ENCODE measurements around the gene CNPPD1.
"Not testable (repeated sequence)": the region's sequence is repeated elsewhere in the genome, so short reads cannot be mapped to it uniquely, and the experiment has no call there.

CNPPD1 gene

DNA sequence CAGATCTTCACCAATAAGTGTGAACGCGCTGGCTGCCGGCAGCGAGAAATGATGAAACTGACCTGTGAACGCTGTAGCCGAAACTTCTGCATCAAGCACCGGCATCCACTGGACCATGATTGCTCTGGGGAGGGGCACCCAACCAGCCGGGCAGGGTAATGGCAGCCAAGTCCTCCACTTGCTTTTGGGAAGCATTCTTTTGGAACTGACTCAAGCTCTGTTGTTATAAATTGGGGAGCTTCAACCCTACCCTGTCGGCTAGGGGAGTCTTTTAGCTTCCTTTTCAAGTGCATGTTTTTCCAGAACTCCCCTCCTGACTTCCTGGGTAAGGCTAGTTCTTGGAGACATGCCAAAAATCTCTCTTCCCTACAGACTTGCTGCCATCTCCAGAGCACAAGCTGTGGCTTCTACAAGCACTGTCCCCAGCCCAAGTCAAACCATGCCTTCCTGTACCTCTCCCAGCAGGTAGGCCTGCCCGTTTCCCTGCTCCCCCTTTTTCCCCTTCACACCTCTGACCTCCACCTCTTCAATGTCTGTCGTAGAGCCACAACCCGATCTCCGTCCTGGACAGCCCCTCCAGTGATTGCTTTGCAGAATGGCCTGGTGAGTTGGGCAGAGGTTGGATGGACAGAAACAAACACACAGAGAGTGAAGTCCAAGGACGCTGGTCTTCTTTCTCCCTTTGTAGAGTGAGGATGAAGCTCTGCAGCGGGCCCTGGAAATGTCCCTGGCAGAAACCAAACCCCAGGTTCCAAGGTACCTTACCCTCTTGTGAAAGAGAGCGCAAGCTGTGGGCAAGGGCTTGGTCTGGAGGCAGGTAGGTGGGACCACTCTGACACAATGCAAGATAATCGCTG, 31.4 kb upstream of the CNPPD1 start:
- DNase-seq (ENCODE audit: low read depth in 2 of 2), result no peak

DNA sequence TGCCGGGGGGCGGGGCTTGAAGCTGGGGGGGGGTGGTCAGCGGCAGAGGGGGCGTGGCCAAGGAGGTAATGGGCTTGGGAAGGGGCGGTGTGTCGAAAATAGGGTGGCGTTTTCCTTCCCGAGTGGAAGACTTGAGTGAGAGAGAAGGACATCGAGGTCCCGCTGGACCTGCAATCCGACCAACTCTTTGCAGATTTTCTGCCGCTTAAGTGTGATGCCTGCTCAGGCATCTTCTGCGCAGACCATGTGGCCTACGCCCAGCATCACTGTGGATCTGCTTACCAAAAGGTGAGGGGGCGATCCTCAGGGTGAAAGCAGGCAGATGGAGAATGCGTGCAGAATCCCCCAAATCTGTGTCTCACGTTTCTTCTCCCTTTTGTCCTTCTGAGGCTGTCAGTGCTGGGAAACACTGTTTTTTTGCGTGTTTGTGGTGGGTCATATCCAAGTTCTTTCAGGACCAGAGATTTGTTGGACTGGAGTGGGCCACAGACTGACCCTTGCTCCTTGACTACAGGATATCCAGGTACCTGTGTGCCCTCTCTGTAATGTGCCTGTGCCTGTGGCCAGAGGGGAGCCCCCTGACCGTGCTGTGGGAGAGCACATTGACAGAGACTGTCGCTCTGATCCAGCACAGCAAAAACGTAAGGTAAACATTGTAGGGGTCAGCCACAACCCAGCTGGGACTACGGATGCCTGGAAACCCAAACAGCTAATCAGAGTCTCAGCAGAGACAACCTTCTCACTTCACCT, 30.6 kb upstream of the CNPPD1 start:
- DNase-seq (ENCODE audit: low read depth in 2 of 2), result no peak

DNA sequence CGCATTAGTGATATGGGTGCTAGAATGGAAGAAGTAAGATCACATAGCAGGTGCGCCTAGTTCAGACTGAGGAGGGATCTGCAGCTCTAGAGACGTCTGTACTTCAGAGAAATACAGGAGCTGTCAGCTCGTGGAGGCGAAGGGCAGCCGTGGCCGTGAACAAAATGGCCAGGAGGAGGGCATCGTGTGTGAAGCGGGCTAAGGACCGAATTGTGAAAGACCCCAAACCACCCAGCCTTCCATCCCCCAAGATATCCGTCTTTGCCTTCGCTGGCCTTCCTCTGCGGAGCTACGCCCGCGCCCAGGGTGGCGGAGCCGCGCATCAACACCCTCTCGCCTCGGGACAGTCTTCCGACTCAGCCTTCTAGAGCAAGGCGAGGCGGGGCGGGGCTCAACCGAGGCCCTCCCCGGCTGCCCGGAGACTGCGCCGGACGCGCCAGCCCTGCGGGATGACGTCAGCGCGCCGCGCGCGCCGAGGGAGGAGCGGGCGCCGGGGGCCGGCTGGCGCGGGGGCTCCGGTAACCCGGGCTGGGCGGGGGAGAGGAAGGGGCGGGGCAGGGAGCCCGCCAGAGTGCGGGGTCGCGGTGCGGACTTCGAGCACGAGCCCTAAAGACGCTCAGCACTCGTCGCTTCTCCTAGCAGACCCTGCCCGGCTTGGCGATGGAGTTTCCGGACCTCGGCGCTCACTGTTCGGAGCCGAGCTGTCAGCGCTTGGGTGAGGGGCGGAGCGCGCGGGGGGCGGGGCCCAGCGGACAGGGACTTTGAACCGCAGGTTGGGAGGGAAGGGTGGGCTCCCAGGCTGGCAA, 29.8 kb upstream of the CNPPD1 start, which contains the start of gene ZFAND2B:
Gene ZFAND2B, plus strand, starts transcription at position 455 of the 806 bp plus-strand sequence. Its CDS starts 206 bp downstream, at position 661.
- peak; percentile 86 to 88 for DNase-seq (ENCODE audit: low read depth in 2 of 2)

DNA sequence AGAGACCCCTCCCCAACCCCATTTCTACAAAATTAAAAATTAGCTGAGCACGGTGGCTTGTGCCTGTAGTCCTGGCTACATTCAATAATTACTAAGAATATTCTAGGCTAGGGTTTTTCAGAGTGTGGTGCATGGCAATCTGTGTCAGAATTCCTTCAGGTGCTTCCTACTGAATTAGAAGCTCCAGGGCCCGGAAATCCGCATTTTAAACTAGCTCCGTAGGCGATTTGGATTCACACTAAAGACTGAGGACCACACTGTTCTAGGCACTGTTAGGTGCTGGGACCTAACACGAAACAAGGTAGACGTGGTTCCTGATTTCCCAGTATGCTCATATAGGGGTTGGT, 29.2 kb upstream of the CNPPD1 start:
- no peak for DNase-seq (ENCODE audit: low read depth in 2 of 2)

DNA sequence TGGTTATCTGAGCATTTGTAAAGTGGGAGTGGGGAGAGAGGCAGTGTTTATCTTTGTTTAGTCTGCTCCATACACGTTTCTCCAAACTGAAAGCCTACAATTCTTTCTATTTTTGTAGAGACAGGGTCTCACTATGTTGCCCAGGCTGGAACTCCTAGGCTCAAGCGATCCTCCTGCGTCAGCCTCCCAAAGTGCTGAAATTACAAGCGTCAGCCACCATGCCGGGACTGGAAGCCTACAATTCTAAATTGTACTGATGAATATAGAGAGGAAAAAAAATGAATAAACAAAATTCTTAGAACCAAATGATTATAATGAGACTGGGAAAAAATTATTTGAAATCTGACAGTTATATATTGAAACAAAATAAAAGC, 28.4 kb upstream of the CNPPD1 start:
- no peak for DNase-seq (ENCODE audit: low read depth in 2 of 2)

DNA sequence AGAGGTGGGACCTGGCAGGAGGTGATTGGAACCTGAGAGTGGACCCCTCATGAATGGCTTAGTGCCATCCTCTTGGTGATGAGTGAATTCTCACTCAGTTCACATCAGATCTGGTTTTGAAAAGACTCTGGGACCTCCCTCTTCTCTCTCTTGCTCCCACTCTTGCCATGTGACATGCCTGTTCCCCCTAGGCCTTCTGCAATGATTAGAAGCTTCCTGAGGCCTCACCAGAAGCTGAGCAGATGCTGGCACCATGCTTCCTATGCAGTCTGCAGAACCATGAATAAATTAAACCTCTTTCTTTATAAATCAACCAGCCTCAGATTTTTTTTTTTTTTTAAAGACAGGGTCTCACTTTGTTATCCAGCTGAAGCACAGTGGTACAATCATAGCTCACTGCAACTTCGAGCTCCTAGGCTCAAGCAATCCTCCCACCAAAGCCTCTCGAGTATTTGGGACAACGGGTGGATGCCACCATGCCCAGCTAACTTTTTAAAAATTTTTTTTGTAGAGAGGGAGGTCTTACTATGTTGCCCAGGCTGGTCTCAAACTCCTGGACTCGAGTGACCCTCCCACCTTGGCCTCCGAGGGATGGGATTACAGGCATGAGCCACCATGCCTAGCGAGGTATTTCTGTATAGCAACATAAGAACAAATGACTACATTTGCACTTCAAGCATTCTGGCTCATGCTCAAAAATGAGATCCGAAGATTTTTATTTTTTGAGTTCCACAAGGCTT, 27.9 kb upstream of the CNPPD1 start:
- no peak for DNase-seq (ENCODE audit: low read depth in 2 of 2)

DNA sequence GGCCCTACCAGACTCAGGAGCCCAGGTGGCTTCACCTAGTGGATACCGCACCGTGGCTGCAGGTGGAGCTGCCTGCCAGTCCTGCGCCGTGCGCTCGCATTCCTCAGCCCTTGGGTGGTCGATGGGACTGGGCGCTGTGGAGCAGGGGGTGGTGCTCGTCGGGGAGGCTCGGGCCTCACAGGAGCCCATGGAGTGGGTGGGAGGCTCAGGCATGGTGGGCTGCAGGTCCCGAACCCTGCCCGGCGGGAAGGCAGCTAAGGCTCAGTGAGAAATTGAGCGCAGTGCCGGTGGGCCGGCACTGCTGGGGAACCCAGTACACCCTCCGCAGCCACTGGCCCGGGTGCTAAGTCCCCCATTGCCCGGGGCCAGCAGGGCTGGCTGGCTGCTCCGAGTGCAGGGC, 24.6 kb upstream of the CNPPD1 start:
- DNase-seq (ENCODE audit: low read depth in 2 of 2), result not testable (repeated sequence)

DNA sequence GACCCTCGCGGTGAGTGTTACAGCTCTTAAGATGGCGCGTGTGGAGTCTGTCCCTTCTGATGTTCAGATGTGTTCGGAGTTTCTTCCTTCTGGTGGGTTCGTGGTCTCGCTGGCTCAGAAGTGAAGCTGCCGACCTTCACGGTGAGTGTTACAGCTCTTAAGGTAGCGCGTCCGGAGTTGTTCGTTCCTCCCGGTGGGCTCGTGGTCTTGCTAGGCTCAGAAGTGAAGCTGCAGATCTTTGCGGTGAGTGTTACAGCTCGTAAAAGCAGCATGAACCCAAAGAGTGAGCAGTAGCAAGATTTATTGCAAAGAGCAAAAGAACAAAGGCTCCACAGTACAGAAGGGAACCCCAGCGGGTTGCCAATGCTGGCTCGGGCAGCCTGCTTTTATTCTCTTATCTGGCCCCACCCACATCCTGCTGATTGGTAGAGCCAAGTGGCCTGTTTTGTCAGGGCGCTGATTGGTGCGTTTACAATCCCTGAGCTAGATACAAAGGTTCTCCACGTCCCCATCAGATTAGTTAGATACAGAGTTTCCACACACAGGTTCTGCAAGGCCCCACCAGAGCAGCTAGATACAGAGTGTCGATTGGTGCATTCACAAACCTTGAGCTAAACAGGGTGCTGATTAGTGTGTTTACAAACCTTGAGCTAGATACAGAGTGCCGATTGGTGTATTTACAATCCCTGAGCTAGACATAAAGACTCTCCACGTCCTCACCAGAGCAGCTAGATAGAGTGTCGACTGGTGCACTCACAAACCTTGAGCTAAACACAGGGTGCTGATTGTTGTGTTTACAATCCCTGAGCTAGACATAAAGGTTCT, 24.0 kb upstream of the CNPPD1 start:
- not testable (repeated sequence) for DNase-seq (ENCODE audit: low read depth in 2 of 2)

DNA sequence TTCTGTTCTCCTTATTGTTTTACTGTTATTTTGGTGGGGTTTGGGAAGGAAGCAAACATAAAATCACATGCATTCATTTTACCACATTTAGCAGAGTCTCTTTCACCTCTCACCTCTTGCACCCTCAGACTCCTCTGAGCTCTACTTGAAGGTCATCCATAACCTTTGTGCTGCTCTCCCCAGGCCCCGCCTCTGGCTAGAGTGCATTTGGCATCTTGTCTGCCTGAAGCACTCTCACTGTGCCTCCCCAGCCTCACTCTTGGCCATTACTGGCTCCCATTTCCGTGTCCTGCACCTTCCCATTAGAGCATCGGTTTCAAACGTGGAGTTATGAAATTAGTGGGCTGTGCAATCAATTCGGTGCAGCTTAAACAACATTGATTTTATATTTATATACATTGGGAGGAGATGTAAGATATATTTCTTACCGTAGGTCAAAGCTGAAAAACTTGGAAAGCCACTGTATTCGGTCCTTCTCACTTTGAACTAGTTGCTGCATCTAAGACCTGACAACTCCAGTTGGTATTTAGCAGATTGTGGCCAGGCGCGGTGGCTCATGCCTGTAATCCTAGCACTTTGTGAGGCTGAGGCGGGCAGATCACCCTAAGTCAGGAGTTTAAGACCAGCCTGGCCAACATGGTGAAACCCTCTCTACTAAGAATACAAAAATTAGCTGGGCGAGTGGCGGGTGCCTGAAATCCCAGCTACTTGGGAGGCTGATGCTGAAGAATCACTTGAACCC, 22.9 kb upstream of the CNPPD1 start:
- DNase-seq (ENCODE audit: low read depth in 2 of 2), result no peak

DNA sequence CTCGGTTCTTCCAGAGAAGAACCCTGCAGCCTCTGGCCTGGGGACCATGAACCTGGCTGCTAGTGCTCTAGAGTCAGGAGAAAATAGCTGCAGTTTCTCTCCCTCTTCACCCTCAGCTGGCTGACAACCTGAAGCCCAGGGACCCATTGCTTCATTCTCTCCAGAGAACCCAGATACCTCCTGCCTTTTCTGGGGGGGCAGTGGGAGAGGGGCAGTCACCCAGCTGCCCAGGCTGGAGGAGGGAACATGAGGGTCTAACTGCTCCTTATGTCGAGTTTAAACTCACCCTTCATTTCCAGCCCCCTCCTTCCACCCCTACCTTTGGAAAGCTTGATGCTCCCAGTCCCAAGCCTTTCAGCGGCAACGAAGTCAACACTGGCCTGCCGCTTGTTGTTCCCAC, 22.2 kb upstream of the CNPPD1 start:
- no peak for DNase-seq (ENCODE audit: low read depth in 2 of 2)

DNA sequence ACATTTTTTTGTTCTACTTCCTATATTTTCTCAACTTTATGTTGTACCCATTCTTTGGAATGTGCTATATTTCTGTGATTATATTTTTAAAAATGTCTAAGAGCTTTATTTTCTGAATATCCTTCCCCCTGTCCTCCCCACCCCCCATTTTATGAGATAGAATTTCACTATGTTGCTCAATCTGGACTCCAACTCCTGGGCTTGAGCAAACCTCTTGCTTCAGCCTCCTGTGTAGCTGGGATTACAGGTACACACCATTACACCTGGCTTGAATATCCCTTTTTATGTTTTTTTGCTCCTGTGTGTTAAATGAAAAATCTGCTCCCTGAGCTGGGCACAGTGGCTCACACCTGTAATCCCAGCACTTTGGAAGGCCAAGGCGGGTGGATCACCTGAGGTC, 20.7 kb upstream of the CNPPD1 start:
- no peak for DNase-seq (ENCODE audit: low read depth in 2 of 2)

DNA sequence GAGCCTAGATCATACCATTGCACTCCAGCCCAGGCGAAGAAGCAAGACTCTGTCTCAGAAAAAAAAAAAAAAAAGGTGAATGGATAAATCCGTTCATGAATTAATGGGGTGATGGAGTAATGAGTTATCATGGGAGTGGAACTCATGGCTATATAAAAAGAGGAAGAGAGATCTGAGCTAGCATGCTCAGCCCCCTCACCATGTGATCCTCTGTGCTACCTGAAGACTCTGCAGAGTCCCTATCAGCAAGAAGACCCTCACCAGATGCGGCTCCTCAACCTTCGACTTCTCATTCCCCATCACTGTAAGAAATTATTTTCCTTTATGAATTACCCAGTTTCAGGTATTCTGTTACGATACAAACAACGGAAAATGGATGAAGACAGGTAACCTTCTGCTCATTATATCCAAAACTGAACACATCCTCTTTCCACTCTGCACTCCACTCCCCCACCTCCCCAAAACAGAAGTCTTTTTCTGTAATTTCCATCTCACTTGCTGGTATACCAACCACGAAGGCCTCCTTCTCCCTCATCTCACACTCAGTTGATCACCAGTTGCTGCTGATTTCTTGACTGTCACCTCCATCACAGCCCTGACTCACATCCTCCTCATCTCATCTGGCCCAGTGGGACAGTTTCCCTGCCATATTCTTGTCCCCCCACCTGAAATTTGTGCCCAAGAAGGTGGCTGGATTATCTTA, 10.2 kb upstream of the CNPPD1 start:
- no peak for DNase-seq (ENCODE audit: low read depth in 2 of 2)

DNA sequence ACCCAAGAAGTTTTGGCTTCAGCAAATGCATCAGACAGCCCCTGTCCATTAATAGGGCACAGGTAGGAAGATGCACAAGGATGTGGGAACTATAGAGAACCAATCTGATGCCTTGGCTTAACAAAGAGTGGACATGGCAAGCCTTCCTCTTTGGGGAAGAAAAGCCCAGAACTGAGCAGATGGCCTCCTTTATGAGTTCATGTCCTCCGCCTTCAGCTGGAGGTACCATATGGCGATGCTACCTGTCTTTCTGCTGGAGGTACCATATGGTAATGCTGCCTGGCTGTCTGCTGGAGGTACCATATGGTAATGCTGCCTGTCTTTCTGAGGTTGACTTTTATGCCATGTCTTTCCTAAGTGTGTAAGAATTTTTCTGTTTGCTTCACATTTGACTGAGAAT, 7.4 kb upstream of the CNPPD1 start:
- no peak for DNase-seq (ENCODE audit: low read depth in 2 of 2)

DNA sequence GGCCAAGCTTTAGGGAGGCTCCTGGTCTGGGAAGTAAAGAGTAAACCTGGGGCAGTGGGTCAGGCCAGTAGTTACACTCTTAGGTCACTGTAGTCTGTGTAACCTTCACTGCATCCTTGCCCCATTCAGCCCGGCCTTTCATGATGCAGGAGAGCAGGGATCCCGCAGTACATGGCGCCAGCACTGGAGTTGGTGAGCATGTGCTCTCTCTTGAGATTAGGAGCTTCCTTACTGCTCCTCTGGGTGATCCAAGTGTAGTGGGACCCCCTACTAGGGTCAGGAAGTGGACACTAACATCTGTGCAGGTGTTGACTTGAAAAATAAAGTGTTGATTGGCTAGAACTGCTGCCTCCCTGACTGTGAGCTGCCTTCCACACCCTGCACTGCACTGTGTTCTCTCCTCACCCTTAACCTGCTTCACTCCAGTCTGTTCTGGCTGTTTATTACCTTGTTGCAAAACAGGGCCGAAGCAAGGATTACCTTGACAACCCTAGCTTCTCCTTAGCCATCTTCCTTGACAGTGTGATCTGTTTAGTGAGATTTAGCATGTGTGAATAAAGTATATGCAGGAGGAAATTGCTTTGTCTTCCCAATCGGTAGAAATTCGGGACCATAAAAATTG, 6.5 kb upstream of the CNPPD1 start:
- no peak for DNase-seq (ENCODE audit: low read depth in 2 of 2)

DNA sequence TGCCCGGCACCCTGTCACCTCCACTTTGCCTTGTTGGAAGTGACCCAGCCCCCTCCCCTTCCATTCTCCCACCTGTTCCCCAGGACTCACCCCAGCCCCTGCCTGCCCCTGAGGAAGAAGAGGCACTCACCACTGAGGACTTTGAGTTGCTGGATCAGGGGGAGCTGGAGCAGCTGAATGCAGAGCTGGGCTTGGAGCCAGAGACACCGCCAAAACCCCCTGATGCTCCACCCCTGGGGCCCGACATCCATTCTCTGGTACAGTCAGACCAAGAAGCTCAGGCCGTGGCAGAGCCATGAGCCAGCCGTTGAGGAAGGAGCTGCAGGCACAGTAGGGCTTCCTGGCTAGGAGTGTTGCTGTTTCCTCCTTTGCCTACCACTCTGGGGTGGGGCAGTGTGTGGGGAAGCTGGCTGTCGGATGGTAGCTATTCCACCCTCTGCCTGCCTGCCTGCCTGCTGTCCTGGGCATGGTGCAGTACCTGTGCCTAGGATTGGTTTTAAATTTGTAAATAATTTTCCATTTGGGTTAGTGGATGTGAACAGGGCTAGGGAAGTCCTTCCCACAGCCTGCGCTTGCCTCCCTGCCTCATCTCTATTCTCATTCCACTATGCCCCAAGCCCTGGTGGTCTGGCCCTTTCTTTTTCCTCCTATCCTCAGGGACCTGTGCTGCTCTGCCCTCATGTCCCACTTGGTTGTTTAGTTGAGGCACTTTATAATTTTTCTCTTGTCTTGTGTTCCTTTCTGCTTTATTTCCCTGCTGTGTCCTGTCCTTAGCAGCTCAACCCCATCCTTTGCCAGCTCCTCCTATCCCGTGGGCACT, 5.8 kb upstream of the CNPPD1 start:
- DNase-seq (ENCODE audit: low read depth in 2 of 2), result no peak

DNA sequence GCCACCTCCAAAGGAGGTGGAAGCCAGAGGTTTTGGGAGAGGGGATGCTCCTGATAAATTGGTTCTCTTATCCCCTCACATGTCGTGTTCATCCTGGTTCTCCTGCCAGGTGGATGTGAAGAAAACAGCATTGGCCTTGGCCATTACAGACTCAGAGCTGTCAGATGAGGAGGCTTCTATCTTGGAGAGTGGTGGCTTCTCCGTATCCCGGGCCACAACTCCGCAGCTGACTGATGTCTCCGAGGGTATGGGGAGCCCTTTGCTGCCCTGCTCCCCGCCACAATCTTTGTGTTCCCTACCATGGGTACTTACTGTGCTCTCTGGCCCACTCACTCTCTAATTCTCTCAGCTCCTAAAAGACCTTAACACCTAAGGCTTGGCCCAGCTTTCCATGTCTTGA, 4.8 kb upstream of the CNPPD1 start:
- DNase-seq (ENCODE audit: low read depth in 2 of 2), result no peak

DNA sequence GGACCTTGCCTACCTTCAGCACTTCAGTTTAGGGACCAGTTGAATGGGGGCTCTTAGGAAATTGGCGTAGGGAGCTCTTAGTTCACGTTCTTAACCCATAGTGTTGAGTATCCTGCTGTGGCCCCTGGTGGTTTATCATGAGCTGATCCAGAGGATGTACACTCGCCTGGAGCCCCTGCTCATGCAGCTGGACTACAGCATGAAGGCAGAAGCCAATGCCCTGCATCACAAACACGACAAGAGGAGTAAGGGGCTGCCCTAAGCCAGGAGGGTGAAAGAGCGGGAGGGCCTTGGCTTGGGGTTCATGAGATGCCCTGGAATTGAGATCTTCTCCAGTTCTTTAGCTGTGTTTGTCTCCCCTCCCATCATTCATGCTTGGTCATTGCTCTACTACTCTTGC, 4.2 kb upstream of the CNPPD1 start:
- DNase-seq (ENCODE audit: low read depth in 2 of 2), result no peak

Data from activated CD8-positive, alpha-beta memory T cell treated with anti-CD3 and anti-CD28 coated beads for 4 hours (primary cell).